Heart left ventricle (tissue), 16 donors: ENCODE data around the gene CCDC92. TPM values are rescaled to one million over a fixed set of nuclear protein-coding genes. Genes with fewer than 3 reads are reported as not detected.
A peak's percentile ranks its signal among the peaks of the same experiment; 100 is the strongest.

Source experiments
- ATAC-seq, 4 donors: fragments of 200-7000 bp; cut with Tn5 transposase; one replicate each; pipeline ENCODE4 v1.9.1; 2020 to 2022; ENCODE audit warnings: moderate library complexity in 4 of 4, mild to moderate bottlenecking in 3 of 4, moderate number of reproducible peaks in 1 of 4
- DNase-seq, 5 donors: peaks; one replicate each; pipeline ENCODE4 v3.0.0-alpha.2; 2020
- H3K27ac ChIP-seq, 12 donors: fragments of 200-600 bp; sonication (generic) in 4 of 12; one replicate each; pipeline versions ENCODE4 v1.5.0 to v1.8.0; 2016 to 2022; ENCODE audit warnings: mild to moderate bottlenecking in 2 of 12
- H3K27me3 ChIP-seq, 9 donors: fragments of 200-600 bp; sonication (generic) in 2 of 9; one replicate each; pipeline versions ENCODE4 v1.5.1 to v1.8.0; 2016 to 2022; ENCODE audit warnings: mild to moderate bottlenecking in 3 of 9
- H3K36me3 ChIP-seq, 9 donors: fragments of 200-600 bp; sonication (generic) in 2 of 9; one replicate each; pipeline versions ENCODE4 v1.5.0 to v1.8.0; 2018 to 2022; ENCODE audit warnings: mild to moderate bottlenecking in 2 of 9
- H3K4me1 ChIP-seq, 12 donors: fragments of 200-600 bp; sonication (generic) in 4 of 12; one replicate each; pipeline versions ENCODE4 v1.5.0 to v1.8.0; 2016 to 2022; ENCODE audit warnings: mild to moderate bottlenecking in 3 of 12
- H3K4me3 ChIP-seq, 12 donors: fragments of 200-600 bp; sonication (generic) in 4 of 12; one replicate each; pipeline versions ENCODE4 v1.5.0 to v1.8.0; 2017 to 2022; ENCODE audit warnings: mild to moderate bottlenecking in 9 of 12, moderate library complexity in 4 of 12
- H3K9me3 ChIP-seq, 12 donors: fragments of 200-600 bp; sonication (generic) in 4 of 12; one replicate each; pipeline versions ENCODE4 v1.5.0 to v1.8.0; 2016 to 2022; ENCODE audit warnings: mild to moderate bottlenecking in 1 of 12
- POLR2A ChIP-seq, 2 donors: fragments of 450-650 bp; IDR thresholded peaks; one replicate each; pipeline ENCODE4 v1.6.1; 2017; ENCODE audit warnings: antibody characterized with exemption in 2 of 2, mild to moderate bottlenecking in 2 of 2, moderate library complexity in 2 of 2
- WGBS, 4 donors: extraction: QIAGEN DNeasy Blood & Tissue Kit in 2 of 4; methylation state at CpG; one replicate each; pipeline versions ENCODE4 v1.1.5 to v1.1.7; 2013 to 2018; 5-methylcytosine and 5-hydroxymethylcytosine counted together
- intact Hi-C, 10 donors: fragments of 100-400 bp; cut with DNase I; formaldehyde crosslinking; loops; one replicate each; pipeline versions ENCODE4 v1.11.1 to v1.14.2; 2022
- polyA plus RNA-seq, 2 donors: library from polyadenylated mRNA; stranded (reverse); fragments of 200-250 nt; gene quantifications; one replicate each; pipeline ENCODE4 v1.2.3, GENCODE V29; 2013
- total RNA-seq, 9 donors: library from RNA; depleted of rRNA in 2 of 9; stranded (reverse); fragments of >200 nt in 2 of 9; fragmentation: NEBNext Ultra II Directional in 3 of 9; extraction: Animal tissue kit (Norgen Biotek cat#: 25700) in 3 of 9; gene quantifications; one replicate each; pipeline versions ENCODE4 v1.1.0 to v1.2.4, GENCODE V29; 2016 to 2023
- TF ChIP-seq, protein P1 (sequence below), 12 donors: fragments of 200-600 bp; sonication (generic) in 4 of 12; IDR thresholded peaks; one replicate each; pipeline versions ENCODE4 v1.5.0 to v1.8.0; 2018 to 2022; ENCODE audit warnings: antibody characterized with exemption in 12 of 12, mild to moderate bottlenecking in 5 of 12
- donor health status: ischemic (EF 13 %, LVEDD 7.1; RV severe dilation, severe dysfunction).
- donor health status: healthy with polysubstance abuse.
- donor health status: DM: no; HTN: yes; CAD: no.
- donor health status: DM: no; HTN: no; CAD: no.
- donor health status: ischemic (EF 25% LVEDD 6.9; RV normal size, moderate dysfunction).
- donor health status: ischemic (EF 25% LVEDD 5.7; RV mildly dilated, moderate dysfunction).
- donor health status: healthy.
- donor health status: DM: yes; HTN: yes; CAD: no.
- donor health status: ischemic (EF 35%, LVEDD 5.7; RV mildly dilated, moderate dysfunction).
- donor health status: nonischemic (EF 11% LVEDD 7.7; RV severe dilation, severe dysfunction).
- donor health status: DM: yes; HTN: yes; CAD: no.
- donor health status: PGD.
- donor health status: ischemic (EF 29% LVEDD 5.4; RV normal size, mild dysfunction).
- donor health status: nonischemic (EF 23%, LVEDD 6.1; RV moderate dilation, normal function).

Gene CCDC92
- total and polyA plus RNA-seq, 11 donors: 37.8 to 86.1 (median 58.1) TPM

DNA sequence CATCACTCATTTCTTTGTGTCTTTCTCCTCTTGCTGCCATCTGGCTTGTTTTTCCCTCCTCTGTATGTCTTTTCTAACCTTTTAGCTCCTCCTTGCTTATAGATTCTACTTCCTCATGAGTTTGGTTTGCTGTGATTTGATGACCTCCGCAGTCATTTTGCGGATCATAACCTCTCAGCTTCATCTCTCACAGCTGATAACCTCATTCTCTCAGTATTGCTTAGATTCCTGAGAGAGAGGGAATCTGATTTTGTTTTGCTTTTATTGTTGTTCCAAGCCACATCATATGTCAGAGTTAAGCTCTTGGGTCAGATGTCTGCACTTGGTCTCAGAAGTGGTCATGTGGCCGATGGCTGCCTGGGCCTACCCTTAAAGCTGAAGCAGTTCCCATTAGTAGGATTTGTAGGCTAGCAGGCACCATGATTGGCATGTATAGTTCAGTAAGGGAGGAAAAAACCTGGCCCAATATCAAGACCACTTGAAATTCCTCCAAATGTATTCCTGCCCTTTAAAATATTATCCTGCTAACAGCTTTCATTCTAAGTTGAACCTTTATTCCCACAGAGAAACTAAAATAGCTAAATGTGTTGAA is 13.8 kb upstream of the CCDC92 start:
- intact Hi-C loops: loop anchor here in 3 of 10 donors (5.0 kb wide), 2 partner anchors 41 to 79 kb away; no protein-coding TSS in a partner anchor
- ATAC-seq: peak in 1 of 4 donors; percentile 36
- peaks cover 7 to 81% (median 50%) of the 10 kb centered on the region in 12 donors for H3K4me1 ChIP-seq

DNA sequence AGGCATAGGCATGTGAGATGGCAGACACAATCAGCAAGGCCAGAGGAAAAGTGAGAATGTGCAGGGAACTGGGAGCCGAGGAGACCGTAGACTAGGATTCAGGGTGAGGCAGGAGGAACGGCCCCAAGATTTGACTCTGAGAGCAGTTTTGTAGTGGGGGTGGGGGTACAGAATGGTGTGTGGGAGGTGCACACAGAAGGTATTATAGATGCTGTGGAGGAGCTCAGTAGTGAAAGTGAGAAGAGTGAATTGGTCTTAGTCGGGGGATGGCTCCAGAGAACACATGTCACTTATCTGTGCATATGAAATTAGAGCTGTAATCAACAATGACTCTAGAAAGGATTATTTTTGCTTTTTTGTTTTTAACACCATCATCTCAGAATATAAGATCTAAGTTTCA is 12.3 kb upstream of the CCDC92 start:
- H3K4me1 ChIP-seq: peaks cover 5 to 66% (median 35%) of the 10 kb centered on the region in 12 donors
- no peak overlapping the region for H3K4me3 ChIP-seq
- no peaks in the 10 kb centered on the region for H3K9me3 ChIP-seq
- peak overlapping the region in 1 of 12 donors; percentile 12 for H3K27ac ChIP-seq
- intact Hi-C loops: loop anchor here in 9 of 10 donors (2.0 to 5.0 kb wide), 5 partner anchors 42 to 273 kb away; partner anchors contain the start of gene ATP6V0A2 (in 1 of the 9)
- DNase-seq (no peak), ATAC-seq (no peak)
- H3K27me3 ChIP-seq: no peaks in the 10 kb centered on the region
- H3K36me3 ChIP-seq: peaks cover 0 to 37% (median 23%) of the 10 kb centered on the region in 9 donors
- 51 to 60% (median 53%) methylated on average over 4 of the region's 4 CpGs for WGBS, 4 donors
- no peak for TF ChIP-seq POLR2A (IDR thresholded peaks at IDR 0.05)
- TF ChIP-seq, protein P1, sequence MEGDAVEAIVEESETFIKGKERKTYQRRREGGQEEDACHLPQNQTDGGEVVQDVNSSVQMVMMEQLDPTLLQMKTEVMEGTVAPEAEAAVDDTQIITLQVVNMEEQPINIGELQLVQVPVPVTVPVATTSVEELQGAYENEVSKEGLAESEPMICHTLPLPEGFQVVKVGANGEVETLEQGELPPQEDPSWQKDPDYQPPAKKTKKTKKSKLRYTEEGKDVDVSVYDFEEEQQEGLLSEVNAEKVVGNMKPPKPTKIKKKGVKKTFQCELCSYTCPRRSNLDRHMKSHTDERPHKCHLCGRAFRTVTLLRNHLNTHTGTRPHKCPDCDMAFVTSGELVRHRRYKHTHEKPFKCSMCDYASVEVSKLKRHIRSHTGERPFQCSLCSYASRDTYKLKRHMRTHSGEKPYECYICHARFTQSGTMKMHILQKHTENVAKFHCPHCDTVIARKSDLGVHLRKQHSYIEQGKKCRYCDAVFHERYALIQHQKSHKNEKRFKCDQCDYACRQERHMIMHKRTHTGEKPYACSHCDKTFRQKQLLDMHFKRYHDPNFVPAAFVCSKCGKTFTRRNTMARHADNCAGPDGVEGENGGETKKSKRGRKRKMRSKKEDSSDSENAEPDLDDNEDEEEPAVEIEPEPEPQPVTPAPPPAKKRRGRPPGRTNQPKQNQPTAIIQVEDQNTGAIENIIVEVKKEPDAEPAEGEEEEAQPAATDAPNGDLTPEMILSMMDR (IDR thresholded peaks at IDR 0.05): no peak

More for the DNA sequence above, 13.8 kb upstream of the CCDC92 start:
- peak in 1 of 5 donors; percentile 24 for DNase-seq
- Histone ChIP-seq H3K4me3 (no peak overlapping the region), H3K9me3 (no peaks in the 10 kb centered on the region), H3K27ac (peak overlapping the region in 11 of 12 donors; percentile 7 to 78 (median 43)), H3K27me3 (no peaks in the 10 kb centered on the region), H3K36me3 (peaks cover 0 to 41% (median 25%) of the 10 kb centered on the region in 9 donors)
- 44 to 62% (median 54%) methylated on average over 3 of the region's 3 CpGs for WGBS, 4 donors
- TF ChIP-seq, protein P1 (IDR thresholded peaks at IDR 0.05): no peak
- TF ChIP-seq POLR2A (IDR thresholded peaks at IDR 0.05): no peak

DNA sequence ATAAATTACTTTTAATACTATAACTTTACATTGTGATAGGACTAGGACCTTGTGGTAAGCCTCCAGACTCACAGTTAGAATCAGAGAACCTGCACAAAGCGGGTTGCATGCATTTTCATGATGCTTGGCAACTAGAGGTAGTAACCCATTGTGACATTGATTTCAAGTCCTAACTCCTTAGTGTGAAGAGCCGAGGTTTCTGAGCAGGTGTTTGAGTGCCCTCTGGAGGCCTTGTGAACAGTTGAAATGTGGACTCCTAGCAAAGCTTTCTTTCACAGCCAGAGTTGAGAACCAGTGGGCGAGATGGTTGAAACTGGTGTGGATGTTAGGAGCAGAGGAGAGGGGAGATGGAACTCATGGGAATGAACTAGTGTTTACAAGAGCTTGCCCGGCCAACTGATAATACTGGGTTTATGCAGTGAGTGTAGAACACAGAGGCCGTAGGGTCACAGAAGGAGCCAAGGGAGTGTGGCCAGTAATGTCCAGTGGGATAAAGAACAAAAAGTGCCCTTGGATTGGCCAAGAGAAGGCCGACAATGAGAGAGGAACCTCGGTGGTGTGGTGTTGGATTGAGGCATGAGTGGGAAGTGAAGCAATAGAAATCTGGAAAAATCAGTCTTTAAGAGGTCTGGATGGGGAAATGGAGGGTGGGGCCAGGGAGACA is 11.3 kb upstream of the CCDC92 start:
- Histone ChIP-seq H3K4me1 (peaks cover 3 to 56% (median 30%) of the 10 kb centered on the region in 12 donors), H3K4me3 (no peak overlapping the region), H3K27ac (peak overlapping the region in 2 of 12 donors; percentile 12 to 23), H3K36me3 (peaks cover 0 to 38% (median 21%) of the 10 kb centered on the region in 9 donors), H3K27me3 (no peaks in the 10 kb centered on the region), H3K9me3 (no peaks in the 10 kb centered on the region)
- 43 to 58% (median 48%) methylated on average over 7 of the region's 7 CpGs for WGBS, 4 donors
- intact Hi-C loops: loop anchor here in 8 of 10 donors (2.0 to 5.0 kb wide), 4 partner anchors 77 to 272 kb away; partner anchors contain the start of gene ATP6V0A2 (in 1 of the 8)
- TF ChIP-seq, protein P1 (IDR thresholded peaks at IDR 0.05): peak; percentile 41 to 78 (median 60)
- no peak for TF ChIP-seq POLR2A (IDR thresholded peaks at IDR 0.05)
- DNase-seq (peak in 2 of 5 donors; percentile 38 to 62), ATAC-seq (peak; percentile 64 to 84 (median 80))

DNA sequence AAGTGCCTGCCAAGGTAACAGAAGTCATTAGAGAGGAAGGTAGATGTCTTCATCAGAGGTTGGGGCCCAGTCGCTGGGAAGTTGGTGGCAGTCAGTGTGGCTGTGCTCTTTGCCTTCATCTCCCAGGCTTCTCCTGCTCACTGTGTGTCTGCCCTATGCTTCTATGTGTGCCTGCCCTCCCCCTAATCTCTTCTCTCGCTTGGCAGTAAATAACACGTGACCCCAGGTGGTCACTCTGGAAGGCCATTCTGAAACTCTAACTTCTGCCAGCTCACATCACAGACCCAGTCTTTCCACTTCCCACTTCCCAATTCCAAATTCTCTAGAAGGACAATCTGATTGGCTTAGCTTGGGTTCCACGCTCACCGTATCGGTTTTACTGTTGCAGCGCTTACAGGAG is 9.6 kb upstream of the CCDC92 start:
- Histone ChIP-seq H3K27me3 (no peaks in the 10 kb centered on the region), H3K4me3 (no peak overlapping the region), H3K27ac (no peak overlapping the region), H3K36me3 (peaks cover 0 to 33% (median 17%) of the 10 kb centered on the region in 9 donors), H3K4me1 (peaks cover 3 to 52% (median 28%) of the 10 kb centered on the region in 12 donors), H3K9me3 (no peaks in the 10 kb centered on the region)
- ATAC-seq: peak in 1 of 4 donors; percentile 6
- TF ChIP-seq, protein P1 (IDR thresholded peaks at IDR 0.05): no peak
- no peak for TF ChIP-seq POLR2A (IDR thresholded peaks at IDR 0.05)
- intact Hi-C loops: loop anchor here in 5 of 10 donors (2.0 to 5.0 kb wide), 4 partner anchors 75 to 270 kb away; partner anchors contain the start of gene ATP6V0A2 (in 1 of the 5)
- 72 to 82% (median 80%) methylated on average over 7 of the region's 7 CpGs for WGBS, 4 donors
- no peak for DNase-seq
